Esophagus muscularis mucosa (tissue), 4 donors: Measurements from ENCODE around the gene IZUMO2. TPM values are rescaled to one million over a fixed set of nuclear protein-coding genes. Genes with fewer than 3 reads are reported as not detected.

ENCODE experiments used
- DNase-seq: peaks from one replicate; pipeline ENCODE4 v3.0.0-alpha.2; 2017; ENCODE audit errors: extremely low spot score
- H3K27ac ChIP-seq, 4 donors: fragments of 200-600 bp; sonication (generic); replicated peaks in 1 of 4; 1 replicate in 3 of 4; 2 replicates in 1 of 4; pipeline ENCODE4 v1.5.1; 2016 to 2019; ENCODE audit warnings: mild to moderate bottlenecking in 1 of 4
- H3K27me3 ChIP-seq, 4 donors: fragments of 200-600 bp; sonication (generic); one replicate each; pipeline versions ENCODE4 v1.5.1 to v1.6.0; 2016 to 2019
- H3K36me3 ChIP-seq, 4 donors: fragments of 200-600 bp; sonication (generic); one replicate each; pipeline ENCODE4 v1.5.1; 2016 to 2019
- H3K4me1 ChIP-seq, 4 donors: fragments of 200-600 bp; sonication (generic); one replicate each; pipeline ENCODE4 v1.5.1; 2016 to 2019
- H3K4me3 ChIP-seq, 4 donors: fragments of 200-600 bp; sonication (generic); 1 replicate in 2 of 4; 2 replicates in 2 of 4; pipeline ENCODE4 v1.5.1; 2016 to 2019; ENCODE audit warnings: mild to moderate bottlenecking in 4 of 4, moderate library complexity in 1 of 4
- H3K9me3 ChIP-seq, 4 donors: fragments of 200-600 bp; sonication (generic); 1 replicate in 3 of 4; 2 replicates in 1 of 4; pipeline ENCODE4 v1.5.1; 2016 to 2019
- CTCF ChIP-seq, 3 experiments: fragments of 200-600 bp in 2 of 3; fragments of 450-650 bp in 1 of 3; sonication (generic) in 2 of 3; IDR thresholded peaks; one replicate each; pipeline ENCODE4 v1.5.1; 2017 to 2019; ENCODE audit warnings: antibody characterized with exemption in 3 of 3, mild to moderate bottlenecking in 2 of 3, moderate library complexity in 1 of 3
- EP300 ChIP-seq: sonication (generic); formaldehyde crosslinking; IDR thresholded peaks from one replicate; pipeline ENCODE4 v1.6.1; 2017; ENCODE audit warnings: antibody characterized with exemption
- POLR2A ChIP-seq: fragments of 450-650 bp; IDR thresholded peaks from one replicate; pipeline ENCODE4 v1.6.1; 2017; ENCODE audit warnings: antibody characterized with exemption, moderate library complexity, mild to moderate bottlenecking, low read depth
- POLR2AphosphoS5 ChIP-seq, 2 donors: sonication (generic); formaldehyde crosslinking; IDR thresholded peaks; one replicate each; pipeline ENCODE4 v1.6.1; 2017; ENCODE audit warnings: antibody characterized with exemption in 2 of 2
- WGBS: methylation state at CpG from one replicate; pipeline ENCODE4 v1.1.5; 2018; 5-methylcytosine and 5-hydroxymethylcytosine counted together
- intact Hi-C: fragments of 100-400 bp; cut with DNase I; formaldehyde crosslinking; loops from one replicate; pipeline ENCODE4 v1.15.1; 2023
- total RNA-seq, 4 donors: library from RNA; depleted of rRNA; stranded (reverse); fragments of >200 nt; gene quantifications; one replicate each; pipeline versions ENCODE4 v1.1.0 to v1.2.1, GENCODE V29; 2016

The IZUMO2 gene
- total RNA-seq, 4 donors from 2014 or later, result not detected

- DNase-seq, result no peak
- TF ChIP-seq POLR2AphosphoS5 (IDR thresholded peaks at IDR 0.05) (no peak), POLR2A (no peak), CTCF (IDR thresholded peaks at IDR 0.05) (no peak), EP300 (no peak)
- H3K4me1 ChIP-seq, result no peaks in the 10 kb centered on the region
- H3K27me3 ChIP-seq, result peaks cover 0 to 31% (median 0%) of the 10 kb centered on the region in 4 donors
- peaks cover 0 to 20% (median 17%) of the 10 kb centered on the region in 4 donors for H3K9me3 ChIP-seq
- intact Hi-C loops, result no loop called here
- H3K27ac ChIP-seq, result no peak overlapping the region
- WGBS, result 87% methylated on average over 8 of the region's 8 CpGs
- no peaks in the 10 kb centered on the region for H3K36me3 ChIP-seq
- no peak overlapping the region for H3K4me3 ChIP-seq
Observed at GRCh38 chr19:50155520-50156109, 7.5 kb downstream of the IZUMO2 start.

GRCh38 chr19:50154529-50154928 is 8.6 kb downstream of the IZUMO2 start:
- no peak for DNase-seq
- Histone ChIP-seq H3K36me3 (no peaks in the 10 kb centered on the region), H3K4me3 (no peak overlapping the region), H3K4me1 (no peaks in the 10 kb centered on the region), H3K9me3 (peaks cover 0 to 17% (median 13%) of the 10 kb centered on the region in 4 donors), H3K27me3 (peaks cover 0 to 40% (median 0%) of the 10 kb centered on the region in 4 donors), H3K27ac (no peak overlapping the region)
- intact Hi-C loops, result no loop called here
- WGBS, result 79% methylated on average over 16 of the region's 16 CpGs
- TF ChIP-seq CTCF (IDR thresholded peaks at IDR 0.05) (no peak), POLR2A (no peak), EP300 (no peak), POLR2AphosphoS5 (IDR thresholded peaks at IDR 0.05) (no peak)

GRCh38 chr19:50152578-50152977 is 10.5 kb downstream of the IZUMO2 start:
- WGBS, result 84% methylated on average over 4 of the region's 4 CpGs
- Histone ChIP-seq H3K4me3 (no peak overlapping the region), H3K9me3 (no peaks in the 10 kb centered on the region), H3K4me1 (peaks cover 0 to 1% (median under 1%) of the 10 kb centered on the region in 4 donors), H3K27me3 (peaks cover 0 to 41% (median 0%) of the 10 kb centered on the region in 4 donors), H3K36me3 (no peaks in the 10 kb centered on the region), H3K27ac (no peak overlapping the region)
- TF ChIP-seq CTCF (IDR thresholded peaks at IDR 0.05) (no peak), POLR2AphosphoS5 (IDR thresholded peaks at IDR 0.05) (no peak), EP300 (no peak), POLR2A (no peak)
- intact Hi-C loops, result no loop called here
- DNase-seq, result no peak

GRCh38 chr19:50148528-50148927 is 14.6 kb downstream of the IZUMO2 start:
- H3K36me3 ChIP-seq, result no peaks in the 10 kb centered on the region
- peak overlapping the region in 2 of 4 donors; percentile 83 for H3K27ac ChIP-seq
- no peaks in the 10 kb centered on the region for H3K9me3 ChIP-seq
- peaks cover 0 to 25% (median 0%) of the 10 kb centered on the region in 4 donors for H3K27me3 ChIP-seq
- TF ChIP-seq POLR2AphosphoS5 (IDR thresholded peaks at IDR 0.05) (no peak), EP300 (no peak), POLR2A (no peak), CTCF (IDR thresholded peaks at IDR 0.05) (no peak)
- H3K4me1 ChIP-seq, result peaks cover 4 to 10% (median 8%) of the 10 kb centered on the region in 4 donors
- H3K4me3 ChIP-seq, result peak overlapping the region; percentile 60 to 79 (median 74)
- intact Hi-C loops, result no loop called here
- DNase-seq, result no peak
